Large intestine (tissue), 3 donors: ENCODE results near the gene ANTXR2. TPM values are rescaled to one million over a fixed set of nuclear protein-coding genes. Genes with fewer than 3 reads are reported as not detected.
"Not testable (repeated sequence)": the region's sequence is repeated elsewhere in the genome, so short reads cannot be mapped to it uniquely, and the experiment has no call there.

Experiments
- DNase-seq, 2 donors: peaks; one replicate each; pipeline versions ENCODE4 v3.0.0 to v3.0.0-alpha.2; 2013
- H3K27ac ChIP-seq: one replicate; pipeline ENCODE4 v1.5.1; 2013; ENCODE audit warnings: low read length
- H3K27me3 ChIP-seq: 2 replicates; pipeline ENCODE4 v1.6.1; 2013; ENCODE audit warnings: low read length; ENCODE audit not compliant: control insufficient read depth, insufficient read depth
- H3K36me3 ChIP-seq: 2 replicates; pipeline ENCODE4 v1.6.1; 2013; ENCODE audit warnings: low read length; ENCODE audit not compliant: control insufficient read depth, insufficient read depth
- H3K4me1 ChIP-seq: one replicate; pipeline ENCODE4 v1.6.1; 2013; ENCODE audit warnings: low read length; ENCODE audit not compliant: control insufficient read depth, insufficient read depth
- H3K4me3 ChIP-seq: one replicate; pipeline ENCODE4 v1.5.1; 2013; ENCODE audit warnings: low read length
- H3K9me3 ChIP-seq: one replicate; pipeline ENCODE4 v1.6.1; 2013; ENCODE audit warnings: mild to moderate bottlenecking, low read depth, low read length, moderate library complexity; ENCODE audit not compliant: control insufficient read depth
- WGBS: methylation state at CpG from one replicate; pipeline ENCODE4 v1.1.5; 2013; ENCODE audit warnings: low lambda C conversion rate; ENCODE audit not compliant: insufficient coverage; 5-methylcytosine and 5-hydroxymethylcytosine counted together
- polyA plus RNA-seq: library from polyadenylated mRNA; unstranded; fragments of 120-200 nt; gene quantifications from one replicate; pipeline ENCODE4 v1.2.1, GENCODE V29; 2013

ANTXR2 gene
- polyA plus RNA-seq, 1 donor, result 36.3 TPM

DNA sequence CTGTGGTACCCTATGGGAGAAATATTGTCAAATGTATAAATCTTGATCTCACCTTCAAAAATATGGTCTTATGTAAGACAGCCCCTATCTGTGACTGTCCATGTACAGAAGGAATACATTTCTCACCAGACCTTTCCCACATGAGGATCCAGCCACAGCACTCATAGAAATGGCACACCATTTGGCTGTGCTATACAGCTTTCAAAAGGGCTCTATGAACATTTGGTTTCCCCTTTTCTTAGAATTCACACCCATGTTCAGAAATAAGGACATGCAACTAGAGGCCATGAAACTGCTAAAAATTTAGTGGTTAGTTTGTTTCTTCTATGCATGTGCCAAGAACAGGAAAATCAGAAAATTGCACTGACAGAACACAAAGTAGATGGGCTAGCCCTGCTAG is 62.7 kb downstream of the ANTXR2 start:
- Histone ChIP-seq H3K4me3 (no peak overlapping the region), H3K27me3 (no peaks in the 10 kb centered on the region), H3K9me3 (no peaks in the 10 kb centered on the region), H3K36me3 (peaks cover 6% of the 10 kb centered on the region), H3K4me1 (no peaks in the 10 kb centered on the region), H3K27ac (no peak overlapping the region)
- DNase-seq, result no peak

DNA sequence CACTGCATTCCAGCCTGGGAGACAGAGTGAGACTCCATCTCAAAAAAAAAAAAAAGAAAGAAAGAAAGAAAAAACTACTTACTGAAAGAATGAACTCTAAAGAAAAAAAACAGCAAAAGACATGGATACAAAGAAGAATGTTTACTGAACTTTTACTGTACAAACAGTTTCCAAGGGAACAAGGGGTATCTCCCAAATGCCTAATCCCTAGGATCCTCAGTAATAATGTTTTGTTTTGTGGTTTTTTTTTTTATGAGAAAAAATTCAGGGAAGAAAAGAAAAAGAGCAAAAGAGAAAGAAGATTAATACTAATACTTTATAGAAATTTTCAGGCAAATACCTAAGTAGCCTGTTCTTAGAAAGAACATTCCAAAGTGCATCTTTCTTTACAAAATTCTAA is 63.2 kb downstream of the ANTXR2 start:
- H3K4me3 ChIP-seq, result no peak overlapping the region
- no peaks in the 10 kb centered on the region for H3K4me1 ChIP-seq
- H3K36me3 ChIP-seq, result peaks cover 4% of the 10 kb centered on the region
- H3K27me3 ChIP-seq, result no peaks in the 10 kb centered on the region
- no peak for DNase-seq
- no peak overlapping the region for H3K27ac ChIP-seq
- no peaks in the 10 kb centered on the region for H3K9me3 ChIP-seq

GRCh38 chr4:80008971-80009370 is 64.1 kb downstream of the ANTXR2 start:
- no peak overlapping the region for H3K4me3 ChIP-seq
- WGBS, result no CpG with 5 or more reads among the region's 1 CpG
- no peaks in the 10 kb centered on the region for H3K27me3 ChIP-seq
- peaks cover 3% of the 10 kb centered on the region for H3K9me3 ChIP-seq
- DNase-seq, result no peak
- H3K4me1 ChIP-seq, result no peaks in the 10 kb centered on the region
- H3K36me3 ChIP-seq, result peaks cover 7% of the 10 kb centered on the region
- no peak overlapping the region for H3K27ac ChIP-seq

GRCh38 chr4:80008351-80008750 is 64.7 kb downstream of the ANTXR2 start:
- Histone ChIP-seq H3K27ac (no peak overlapping the region), H3K36me3 (peaks cover 5% of the 10 kb centered on the region), H3K27me3 (no peaks in the 10 kb centered on the region), H3K4me1 (no peaks in the 10 kb centered on the region), H3K9me3 (peaks cover 3% of the 10 kb centered on the region), H3K4me3 (no peak overlapping the region)
- no peak for DNase-seq
- WGBS, result no CpG with 5 or more reads among the region's 3 CpGs

- H3K27ac ChIP-seq, result no peak overlapping the region
- no peak for DNase-seq
- H3K27me3 ChIP-seq, result no peaks in the 10 kb centered on the region
- 100% methylated on average over 1 of the region's 3 CpGs for WGBS
- H3K36me3 ChIP-seq, result peaks cover 3% of the 10 kb centered on the region
- H3K4me3 ChIP-seq, result no peak overlapping the region
- no peaks in the 10 kb centered on the region for H3K4me1 ChIP-seq
- H3K9me3 ChIP-seq, result peaks cover 3% of the 10 kb centered on the region
Measured at GRCh38 chr4:80007745-80008149, 65.3 kb downstream of the ANTXR2 start.

DNA sequence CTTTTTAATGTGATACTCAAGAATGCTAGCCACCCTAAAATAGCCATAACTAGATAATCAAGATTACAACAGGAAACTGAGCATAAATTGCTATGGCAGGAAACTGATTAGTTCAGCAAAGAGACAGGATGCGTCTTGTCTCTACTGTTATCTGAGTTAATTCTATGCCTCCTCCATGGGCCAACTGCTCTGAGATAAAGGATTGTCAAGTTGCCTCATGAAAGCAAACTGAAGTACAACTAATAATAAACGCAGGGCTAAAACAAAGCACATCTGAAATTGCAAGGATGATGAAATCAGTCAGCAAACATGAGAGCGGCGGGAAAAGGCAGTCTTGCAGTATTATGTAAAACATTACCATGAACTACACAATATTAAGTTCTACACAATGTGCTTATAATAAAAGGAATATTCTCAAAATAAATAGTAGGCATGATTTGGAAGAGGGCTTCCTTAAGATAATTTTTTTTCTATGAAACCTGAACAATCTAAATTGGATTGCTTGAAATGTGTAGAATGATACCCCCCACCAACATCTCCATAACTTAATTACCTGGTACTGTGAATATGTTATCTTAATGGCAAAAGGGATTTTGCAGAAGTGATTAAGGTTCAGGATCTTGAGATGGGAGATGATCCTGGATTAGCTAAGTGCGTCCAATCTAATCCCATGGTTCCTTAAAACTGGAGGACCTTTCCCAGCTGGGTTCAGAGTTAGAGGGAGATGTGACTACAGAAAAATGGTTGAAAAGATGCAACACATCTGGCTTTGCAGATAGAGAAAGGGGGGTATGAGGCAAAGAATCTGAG is 65.9 kb downstream of the ANTXR2 start:
- Histone ChIP-seq H3K27ac (no peak overlapping the region), H3K27me3 (no peaks in the 10 kb centered on the region), H3K4me1 (no peaks in the 10 kb centered on the region), H3K36me3 (peaks cover 3% of the 10 kb centered on the region), H3K9me3 (peaks cover 3% of the 10 kb centered on the region), H3K4me3 (no peak overlapping the region)
- no peak for DNase-seq
- WGBS, result 33% methylated on average over 1 of the region's 5 CpGs

DNA sequence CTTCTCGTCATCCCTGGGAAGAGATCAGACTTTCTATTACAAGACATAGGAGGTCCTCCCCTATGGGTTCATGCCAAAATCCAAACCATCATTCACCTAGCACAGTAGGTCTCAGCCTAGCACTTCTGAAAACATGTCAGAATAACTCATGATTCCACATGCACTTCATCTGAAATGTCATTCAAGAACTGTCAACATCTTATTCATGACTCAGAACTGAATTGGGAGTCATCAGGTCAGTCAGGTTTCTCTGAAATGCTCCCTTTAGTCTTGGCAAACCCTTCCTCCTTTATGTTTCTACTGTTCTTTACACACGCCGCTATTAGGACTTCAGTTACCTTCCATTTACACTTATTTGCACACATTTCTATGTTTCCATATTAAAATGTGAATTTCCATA is 67.2 kb downstream of the ANTXR2 start:
- Histone ChIP-seq H3K4me1 (no peaks in the 10 kb centered on the region), H3K27ac (no peak overlapping the region), H3K36me3 (peaks cover 3% of the 10 kb centered on the region), H3K4me3 (no peak overlapping the region), H3K9me3 (peaks cover 3% of the 10 kb centered on the region), H3K27me3 (no peaks in the 10 kb centered on the region)
- 100% methylated on average over 2 of the region's 3 CpGs for WGBS
- no peak for DNase-seq

DNA sequence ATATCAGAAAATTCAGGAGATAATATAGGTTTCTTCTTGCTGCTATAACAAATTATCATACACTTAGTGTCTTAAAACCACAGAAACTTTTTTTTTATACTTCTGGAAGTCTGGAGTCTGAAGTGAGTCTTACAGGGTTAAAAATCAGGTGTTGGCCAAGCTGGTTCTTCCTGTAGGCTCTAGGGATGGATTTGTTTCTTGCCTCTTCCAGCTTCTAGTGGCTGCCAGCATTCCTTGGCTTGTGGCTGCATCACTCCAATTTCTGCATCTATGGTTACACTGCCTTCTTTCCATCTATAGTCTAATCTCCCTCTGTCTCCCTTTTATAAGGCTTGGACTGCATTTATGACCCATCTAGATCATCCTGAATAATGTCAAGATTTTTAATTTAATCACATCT is 68.7 kb downstream of the ANTXR2 start:
- no peak for DNase-seq
- H3K4me3 ChIP-seq, result no peak overlapping the region
- H3K27me3 ChIP-seq, result no peaks in the 10 kb centered on the region
- no peak overlapping the region for H3K27ac ChIP-seq
- H3K36me3 ChIP-seq, result peaks cover 3% of the 10 kb centered on the region
- H3K4me1 ChIP-seq, result no peaks in the 10 kb centered on the region
- H3K9me3 ChIP-seq, result peaks cover 3% of the 10 kb centered on the region

DNA sequence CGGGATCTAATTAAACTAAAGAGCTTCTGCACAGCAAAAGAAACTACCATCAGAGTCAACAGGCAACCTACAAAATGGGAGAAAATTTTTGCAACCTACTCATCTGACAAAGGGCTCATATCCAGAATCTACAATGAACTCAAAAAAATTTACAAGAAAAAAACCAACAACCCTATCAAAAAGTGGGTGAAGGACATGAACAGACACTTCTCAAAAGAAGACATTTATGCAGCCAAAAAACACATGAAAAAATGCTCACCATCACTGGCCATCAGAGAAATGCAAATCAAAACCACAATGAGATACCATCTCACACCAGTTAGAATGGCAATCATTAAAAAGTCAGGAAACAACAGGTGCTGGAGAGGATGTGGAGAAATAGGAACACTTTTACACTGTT is 70.5 kb downstream of the ANTXR2 start:
- H3K36me3 ChIP-seq, H3K27me3 ChIP-seq, H3K4me1 ChIP-seq, H3K9me3 ChIP-seq, H3K4me3 ChIP-seq, DNase-seq, H3K27ac ChIP-seq: not testable (repeated sequence)
- no CpG with 5 or more reads among the region's 1 CpG for WGBS

DNA sequence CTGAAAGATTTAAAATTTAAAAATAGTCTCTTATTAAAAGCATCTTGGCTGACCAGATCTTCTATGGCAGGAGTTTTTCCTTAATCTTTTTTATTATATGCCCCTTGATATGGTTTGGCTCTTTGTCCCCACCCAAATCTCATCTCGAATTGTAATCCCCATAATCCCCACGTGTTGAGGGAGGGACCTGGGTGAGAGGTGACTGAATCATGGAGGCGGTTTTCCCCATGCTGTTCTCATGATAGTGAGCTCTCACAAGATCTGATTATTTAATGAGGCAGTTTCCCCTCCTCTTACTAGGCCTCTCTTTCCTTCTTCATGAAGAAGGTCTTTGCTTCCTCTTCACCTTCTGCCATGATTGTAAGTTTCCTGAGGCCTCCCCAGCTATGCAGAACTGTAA is 74.0 kb downstream of the ANTXR2 start:
- H3K36me3 ChIP-seq, H3K27ac ChIP-seq, H3K27me3 ChIP-seq, H3K4me3 ChIP-seq, H3K9me3 ChIP-seq, H3K4me1 ChIP-seq, DNase-seq: not testable (repeated sequence)
- WGBS, result no CpG with 5 or more reads among the region's 3 CpGs

DNA sequence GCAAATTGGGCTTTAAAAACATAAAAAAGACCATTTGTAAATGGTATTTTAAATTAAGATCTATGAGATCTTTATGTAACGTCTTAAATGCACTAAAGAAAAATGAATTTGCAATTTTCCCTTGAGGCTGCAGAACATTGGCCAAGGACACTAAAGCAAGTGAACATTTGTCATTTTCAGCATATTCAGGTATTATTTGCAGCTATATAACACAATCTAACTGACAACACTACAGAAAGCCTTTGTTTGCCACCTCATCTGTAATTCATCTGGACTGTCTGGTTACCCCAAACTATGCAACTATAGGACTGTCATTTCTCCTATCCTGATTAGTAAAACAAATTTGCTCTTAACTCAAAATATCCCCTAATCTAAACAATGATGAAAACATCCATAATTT is 74.8 kb downstream of the ANTXR2 start:
- no peaks in the 10 kb centered on the region for H3K27me3 ChIP-seq
- no peak overlapping the region for H3K4me3 ChIP-seq
- H3K4me1 ChIP-seq, result no peaks in the 10 kb centered on the region
- no peaks in the 10 kb centered on the region for H3K36me3 ChIP-seq
- no peaks in the 10 kb centered on the region for H3K9me3 ChIP-seq
- H3K27ac ChIP-seq, result no peak overlapping the region
- WGBS, result 83% methylated on average over 1 of the region's 1 CpG
- DNase-seq, result no peak
